ENCODE results near the gene SRPK2.

- TF ChIP-seq CTCF (IDR thresholded peaks at IDR 0.05) (no peak), POLR2A (IDR thresholded peaks at IDR 0.05) (no peak)
Measured at GRCh38 chr7:105229641-105230040, 159.1 kb downstream of the SRPK2 start.
